OCI-LY1 (cell line): ENCODE results near the gene LSP1.

Source experiments
- H2AFZ ChIP-seq: fragments of 200-600 bp; sonication (generic), shearing (Covaris generic); 2 replicates; pipeline ENCODE4 v1.6.0; 2014; ENCODE audit warnings: antibody characterized with exemption, mild to moderate bottlenecking, low read length
- H3F3A ChIP-seq: fragments of 200-600 bp; sonication (generic), shearing (Covaris generic); 2 replicates; pipeline ENCODE4 v1.6.0; 2014; ENCODE audit warnings: mild to moderate bottlenecking, antibody characterized with exemption, low read length, moderate library complexity; ENCODE audit not compliant: insufficient read depth
- H3K27ac ChIP-seq: fragments of 200-600 bp; sonication (generic); 2 replicates; pipeline ENCODE4 v1.5.1; 2014; ENCODE audit warnings: low read length, mixed run types, mild to moderate bottlenecking, low read depth; ENCODE audit not compliant: poor library complexity, severe bottlenecking
- H3K27me3 ChIP-seq: fragments of 200-600 bp; sonication (generic); 2 replicates; pipeline ENCODE4 v1.6.0; 2014; ENCODE audit warnings: antibody characterized with exemption, mild to moderate bottlenecking, low read length, moderate library complexity; ENCODE audit not compliant: insufficient read depth
- H3K36me3 ChIP-seq: fragments of 200-600 bp; sonication (generic); 2 replicates; pipeline ENCODE4 v1.6.1; 2014; ENCODE audit warnings: mild to moderate bottlenecking, antibody characterized with exemption, low read length, moderate library complexity, mixed read lengths; ENCODE audit not compliant: insufficient read depth
- H3K4me1 ChIP-seq: fragments of 200-600 bp; sonication (generic); 2 replicates; pipeline ENCODE4 v1.5.1; 2014; ENCODE audit warnings: mild to moderate bottlenecking, low read length, moderate library complexity; ENCODE audit not compliant: insufficient read depth, severe bottlenecking
- H3K4me2 ChIP-seq: fragments of 200-600 bp; sonication (generic), shearing (Covaris generic); 2 replicates; pipeline ENCODE4 v1.6.1; 2014; ENCODE audit warnings: low read length
- H3K4me3 ChIP-seq: fragments of 200-600 bp; sonication (generic); 2 replicates; pipeline ENCODE4 v1.5.1; 2014; ENCODE audit warnings: low read length, low read depth, mild to moderate bottlenecking, mixed read lengths; ENCODE audit not compliant: poor library complexity, severe bottlenecking
- H3K79me2 ChIP-seq: fragments of 200-600 bp; shearing (Covaris generic); 2 replicates; pipeline ENCODE4 v1.6.1; 2016; ENCODE audit warnings: mixed run types, low read length, mixed read lengths; ENCODE audit not compliant: insufficient read depth
- H3K9ac ChIP-seq: fragments of 200-600 bp; sonication (generic), shearing (Covaris generic); 2 replicates; pipeline ENCODE4 v1.6.1; 2014; ENCODE audit warnings: mild to moderate bottlenecking, low read length, mixed read lengths
- H3K9me2 ChIP-seq: fragments of 200-600 bp; sonication (generic), shearing (Covaris generic); 2 replicates; pipeline ENCODE4 v1.6.1; 2014; ENCODE audit warnings: low read depth, mild to moderate bottlenecking, low read length, mixed read lengths
- H3K9me3 ChIP-seq: fragments of 200-600 bp; shearing (Covaris generic); 2 replicates; pipeline ENCODE4 v1.6.1; 2014; ENCODE audit warnings: low read length, mixed read lengths
- H4K20me1 ChIP-seq: fragments of 200-600 bp; sonication (generic), shearing (Covaris generic); 2 replicates; pipeline ENCODE4 v1.6.0; 2016; ENCODE audit warnings: mild to moderate bottlenecking, low read length; ENCODE audit not compliant: insufficient read depth
- CTCF ChIP-seq: fragments of 200-600 bp; sonication (generic), shearing (Covaris generic); IDR thresholded peaks from 2 replicates; pipeline ENCODE4 v1.5.1; 2017; ENCODE audit warnings: mild to moderate bottlenecking, antibody characterized with exemption, low read length, moderate library complexity, mixed read lengths
- EZH2 ChIP-seq: fragments of 200-600 bp; sonication (generic), shearing (Covaris generic); IDR thresholded peaks from 2 replicates; pipeline ENCODE4 v1.8.0; 2017; ENCODE audit warnings: borderline replicate concordance, mixed run types, mild to moderate bottlenecking, antibody characterized with exemption, low read length, moderate library complexity, mixed read lengths

The LSP1 gene

GRCh38 chr11:1866776-1867175 lies 13.9 kb downstream of the LSP1 start:
- Histone ChIP-seq H3K4me3 (no peak overlapping the region), H3K9ac (no peak overlapping the region), H3F3A (no peaks in the 10 kb centered on the region), H3K27me3 (no peaks in the 10 kb centered on the region), H3K4me1 (peaks cover 36% of the 10 kb centered on the region), H3K9me3 (no peaks in the 10 kb centered on the region), H2AFZ (no peak overlapping the region), H3K9me2 (no peaks in the 10 kb centered on the region), H4K20me1 (no peaks in the 10 kb centered on the region), H3K36me3 (peaks cover 46% of the 10 kb centered on the region), H3K4me2 (no peak overlapping the region), H3K79me2 (no peaks in the 10 kb centered on the region), H3K27ac (no peak overlapping the region)
- TF ChIP-seq CTCF (no peak), EZH2 (no peak)

- TF ChIP-seq EZH2 (no peak), CTCF (no peak)
- H3K4me3 ChIP-seq: no peak overlapping the region
- H3F3A ChIP-seq: no peaks in the 10 kb centered on the region
- H3K9me2 ChIP-seq: no peaks in the 10 kb centered on the region
- H3K9me3 ChIP-seq: no peaks in the 10 kb centered on the region
- H3K36me3 ChIP-seq: peaks cover 40% of the 10 kb centered on the region
- H3K27ac ChIP-seq: no peak overlapping the region
- H3K27me3 ChIP-seq: no peaks in the 10 kb centered on the region
- H3K4me1 ChIP-seq: peaks cover 36% of the 10 kb centered on the region
- H3K79me2 ChIP-seq: no peaks in the 10 kb centered on the region
- H3K9ac ChIP-seq: no peak overlapping the region
- no peaks in the 10 kb centered on the region for H4K20me1 ChIP-seq
- H3K4me2 ChIP-seq: no peak overlapping the region
- H2AFZ ChIP-seq: no peak overlapping the region
Observed at GRCh38 chr11:1867381-1867780, 14.5 kb downstream of the LSP1 start.

- H3K9me2 ChIP-seq: no peaks in the 10 kb centered on the region
- no peaks in the 10 kb centered on the region for H3F3A ChIP-seq
- TF ChIP-seq EZH2: no peak
- no peak for TF ChIP-seq CTCF
- no peaks in the 10 kb centered on the region for H3K79me2 ChIP-seq
- no peaks in the 10 kb centered on the region for H3K9me3 ChIP-seq
- H3K4me2 ChIP-seq: peak overlapping the region; percentile 3; the same call in 1 of the 2 replicates
- H4K20me1 ChIP-seq: no peaks in the 10 kb centered on the region
- H3K4me3 ChIP-seq: no peak overlapping the region
- H3K36me3 ChIP-seq: peaks cover 32% of the 10 kb centered on the region
- H3K27ac ChIP-seq: no peak overlapping the region
- H3K4me1 ChIP-seq: peaks cover 36% of the 10 kb centered on the region
- no peak overlapping the region for H3K9ac ChIP-seq
- H2AFZ ChIP-seq: no peak overlapping the region
- H3K27me3 ChIP-seq: no peaks in the 10 kb centered on the region
Observed at GRCh38 chr11:1868056-1868635, 15.3 kb downstream of the LSP1 start.
